NCI-H128 (cell line): ENCODE results near the gene ZDHHC1.
"Not testable (repeated sequence)": the region's sequence is repeated elsewhere in the genome, so short reads cannot be mapped to it uniquely, and the experiment has no call there.

Source experiments
- DNase-seq: peaks from one replicate; lab custom pipeline; 2025; ENCODE audit not compliant: unreplicated experiment; lab: John Stamatoyannopoulos, UW

Gene ZDHHC1

DNA sequence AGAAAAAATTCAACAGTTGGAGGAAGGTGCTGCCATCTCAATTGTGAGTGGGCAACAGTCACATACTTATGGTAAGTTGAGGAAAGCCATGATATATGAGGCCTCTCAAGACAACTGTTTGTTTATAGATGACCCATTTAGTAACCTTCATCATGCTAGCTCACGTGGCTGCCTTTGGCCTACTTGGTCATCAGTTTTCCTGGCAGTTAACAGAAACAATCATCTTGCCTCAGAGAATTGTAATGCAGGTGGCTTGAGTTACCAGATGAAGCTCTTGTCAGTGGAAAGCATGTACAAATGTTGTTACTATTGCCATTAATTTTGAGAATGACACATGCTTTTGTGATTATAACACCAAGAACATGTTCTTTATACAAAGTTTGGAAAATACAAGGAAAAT lies 37.6 kb downstream of the ZDHHC1 start:
- no peak for DNase-seq

- not testable (repeated sequence) for DNase-seq
These were observed 40.3 kb downstream of the ZDHHC1 start for GRCh38 chr16:67376012-67376411.

GRCh38 chr16:67372664-67373063 lies 43.6 kb downstream of the ZDHHC1 start:
- DNase-seq: no peak

DNA sequence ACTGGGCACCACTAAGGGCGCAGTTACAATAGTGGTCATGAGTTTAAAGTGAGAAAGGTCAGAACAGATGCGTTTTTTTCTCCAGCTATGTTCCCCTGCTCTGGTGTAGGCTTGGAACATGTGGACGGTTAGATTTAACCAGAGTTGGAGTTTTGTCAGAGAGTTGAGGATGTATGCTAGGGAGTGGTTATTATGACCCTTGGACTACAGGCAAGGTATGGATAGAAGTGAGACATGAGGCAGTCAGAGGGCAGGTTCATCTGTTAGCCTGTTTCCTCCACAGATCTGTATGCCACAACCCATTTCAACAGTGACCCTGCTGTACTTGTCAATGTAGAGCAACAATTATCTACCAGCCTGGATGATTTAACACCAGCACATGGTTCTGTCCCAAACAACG lies 45.6 kb downstream of the ZDHHC1 start:
- no peak for DNase-seq

DNA sequence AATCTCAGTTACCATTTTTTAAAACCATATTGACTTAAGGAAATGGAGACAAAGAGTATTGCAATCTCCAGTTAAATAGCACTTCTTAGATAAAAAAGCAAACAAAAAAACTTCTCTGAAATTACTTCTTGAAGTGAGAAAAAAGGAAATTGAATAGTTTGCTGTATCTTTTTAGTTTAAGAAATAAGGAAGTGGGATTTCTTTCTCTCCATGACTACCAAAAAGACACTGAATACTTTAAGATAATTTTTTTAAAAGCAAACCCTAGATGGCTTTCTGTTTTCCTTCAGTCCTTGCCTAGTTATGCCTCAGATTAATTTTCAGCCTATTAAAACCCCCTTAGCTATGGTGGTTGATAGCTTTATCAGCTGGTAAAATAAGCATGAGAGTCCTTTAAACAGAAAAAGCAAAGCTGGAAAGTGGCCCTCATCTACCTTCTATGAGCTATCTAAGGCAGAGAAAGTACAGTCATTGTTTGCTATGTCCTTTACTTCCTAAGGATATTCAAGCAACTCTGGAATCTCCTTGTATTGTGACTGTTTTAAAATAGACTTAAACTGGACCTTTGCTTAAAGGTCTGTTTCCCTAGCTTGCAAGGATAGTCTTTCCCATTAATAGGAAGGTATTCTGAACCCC lies 51.6 kb downstream of the ZDHHC1 start:
- DNase-seq: no peak

GRCh38 chr16:67361038-67361437 lies 55.2 kb downstream of the ZDHHC1 start:
- no peak for DNase-seq

DNA sequence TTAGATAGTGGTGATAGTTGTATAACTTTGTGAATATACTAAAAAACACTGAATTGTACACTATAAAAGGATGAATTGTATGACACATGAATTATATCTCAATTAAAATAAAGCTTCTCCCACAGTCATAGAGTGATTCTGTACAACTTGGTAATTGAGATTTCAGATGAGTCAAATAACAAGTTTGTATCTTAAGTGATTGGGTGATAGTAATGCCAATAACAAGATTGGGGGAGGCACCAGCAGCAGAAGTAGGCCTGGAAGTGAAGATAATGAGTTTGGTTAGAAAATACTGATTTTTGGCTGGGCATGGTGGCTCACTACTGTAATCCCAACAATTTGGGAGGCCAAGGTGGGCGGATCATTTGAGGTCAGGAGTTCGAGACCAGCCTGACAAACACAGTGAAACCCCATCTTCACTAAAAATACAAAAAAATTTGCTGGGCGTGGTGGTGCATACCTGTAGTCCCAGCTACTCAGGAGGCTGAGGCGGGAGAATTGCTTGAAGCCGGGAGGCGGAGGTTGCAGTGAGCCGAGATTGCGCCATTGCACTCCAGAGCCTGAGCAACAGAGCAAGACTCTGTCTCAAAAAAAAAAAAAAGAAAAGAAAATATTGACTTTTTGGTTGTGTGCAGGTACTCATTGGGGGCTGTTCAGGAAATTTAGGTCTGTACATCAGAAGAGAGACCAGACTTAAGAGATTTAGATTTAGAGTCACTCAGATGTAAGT lies 56.6 kb downstream of the ZDHHC1 start:
- DNase-seq: not testable (repeated sequence)

GRCh38 chr16:67357561-67357960 lies 58.7 kb downstream of the ZDHHC1 start:
- DNase-seq: no peak

GRCh38 chr16:67356396-67356795 lies 59.9 kb downstream of the ZDHHC1 start:
- no peak for DNase-seq

GRCh38 chr16:67352463-67352862 lies 63.8 kb downstream of the ZDHHC1 start:
- not testable (repeated sequence) for DNase-seq

DNA sequence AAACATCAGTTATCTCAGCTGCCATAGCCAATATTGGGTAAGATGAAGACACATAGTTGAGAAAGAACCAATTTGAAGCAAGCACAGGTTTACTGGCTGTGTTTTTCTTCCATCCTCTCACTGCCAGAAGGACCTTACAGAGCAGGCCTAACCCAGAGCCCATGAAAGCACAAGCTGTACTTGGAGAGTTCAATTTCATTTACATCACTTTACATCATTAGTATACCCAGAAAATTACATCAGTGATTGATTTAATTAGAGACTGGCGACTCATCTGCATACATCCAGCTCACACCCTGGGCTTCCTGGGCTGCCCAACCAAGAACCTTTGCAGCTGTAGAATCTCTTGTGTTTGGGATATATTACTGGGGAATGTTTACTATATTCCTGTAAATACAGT lies 66.0 kb downstream of the ZDHHC1 start:
- no peak for DNase-seq

DNA sequence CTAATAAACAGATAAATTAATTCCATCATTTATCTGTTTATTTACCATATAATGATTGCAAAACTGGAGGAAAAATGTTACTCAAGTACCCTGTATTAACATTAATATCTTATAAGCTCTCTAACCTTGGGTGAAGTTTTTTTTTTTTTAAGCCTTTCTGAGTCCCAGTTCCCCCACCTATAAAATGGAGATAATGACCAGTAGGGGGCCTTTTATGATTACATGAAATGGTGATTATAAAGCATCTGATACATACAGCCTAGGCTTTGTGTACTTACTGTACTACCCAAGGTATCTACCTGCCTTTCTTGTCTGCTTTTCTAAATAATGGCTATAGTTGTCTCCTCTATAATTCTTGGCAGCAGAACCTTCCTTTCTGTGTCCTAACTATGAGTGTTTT lies 67.1 kb downstream of the ZDHHC1 start:
- no peak for DNase-seq

- DNase-seq: no peak
These were observed 69.9 kb downstream of the ZDHHC1 start for GRCh38 chr16:67346341-67346740.

DNA sequence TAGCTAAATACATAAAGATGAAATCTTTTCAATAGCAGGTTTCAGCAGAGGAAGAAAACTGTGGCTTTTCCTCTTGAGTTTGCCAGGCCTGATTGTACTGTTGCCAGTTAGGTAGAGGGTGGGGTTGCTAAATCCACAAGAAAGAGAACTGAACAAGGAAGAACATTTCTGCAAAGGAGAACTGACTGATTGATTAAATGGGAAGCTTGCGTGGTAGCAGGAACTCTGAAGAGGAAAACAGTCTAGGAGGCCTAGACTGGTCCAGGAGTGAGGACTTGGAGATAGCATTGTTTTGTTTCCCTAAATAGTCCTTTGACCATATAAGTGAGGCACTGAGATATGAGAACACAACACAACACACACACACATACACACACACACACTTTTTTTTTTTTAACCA lies 70.9 kb downstream of the ZDHHC1 start:
- no peak for DNase-seq
